GM19467 (cell line): ENCODE results near the gene KRR1.

Source experiments
- ATAC-seq: cut with Tn5 transposase; IDR thresholded peaks from one replicate; pipeline ENCODE4 v1.9.1; 2021; ENCODE audit warnings: mild to moderate bottlenecking, moderate library complexity; ENCODE audit not compliant: unreplicated experiment

The KRR1 gene

DNA sequence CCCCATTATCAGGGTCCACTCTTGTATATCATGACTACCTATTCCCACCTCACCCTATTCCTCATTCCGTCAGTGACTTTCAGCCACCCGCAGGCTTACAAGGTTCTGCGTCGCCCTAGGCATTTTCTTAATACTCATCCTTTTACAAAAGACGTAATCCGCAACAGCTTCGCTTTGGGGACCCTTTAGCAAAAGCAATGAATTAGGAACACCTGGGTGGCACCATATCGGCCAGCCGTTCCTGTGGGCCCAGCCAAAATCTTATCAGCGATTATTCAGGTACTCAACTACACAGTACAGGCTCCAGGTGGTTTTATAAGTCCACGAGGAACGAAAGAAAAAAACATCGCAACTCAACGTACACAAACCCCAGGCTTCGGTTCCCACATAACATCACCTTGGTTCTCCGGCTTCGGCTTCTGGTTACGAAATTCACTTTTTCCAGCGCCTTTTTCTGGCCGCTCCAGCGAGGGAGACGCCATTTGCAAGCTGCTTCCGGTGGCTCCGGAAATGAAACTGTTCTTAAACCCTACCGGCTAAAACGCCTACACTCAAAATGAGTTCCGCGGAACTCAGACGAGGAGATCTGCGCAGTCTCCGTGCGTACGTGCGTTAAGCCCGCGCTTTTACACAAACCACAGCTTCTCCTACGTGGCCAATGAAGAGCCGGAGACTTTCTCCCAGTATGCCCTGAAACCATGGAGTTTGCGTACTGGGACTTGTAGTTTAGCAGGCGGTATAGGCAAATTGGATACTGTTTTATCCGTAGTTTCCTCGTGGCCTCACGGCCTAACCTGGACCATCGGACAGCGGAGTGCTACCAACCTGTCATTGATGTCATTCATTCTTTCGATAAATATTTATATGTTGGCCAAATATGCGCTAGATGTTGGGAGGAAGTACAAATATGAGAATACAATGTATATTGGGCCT lies at the start of gene KRR1:
TSS of gene KRR1 (minus strand) at position 494 of the 933 bp plus-strand sequence. CDS start at position 482, 12 bp downstream.
- peak; percentile 97 for ATAC-seq

DNA sequence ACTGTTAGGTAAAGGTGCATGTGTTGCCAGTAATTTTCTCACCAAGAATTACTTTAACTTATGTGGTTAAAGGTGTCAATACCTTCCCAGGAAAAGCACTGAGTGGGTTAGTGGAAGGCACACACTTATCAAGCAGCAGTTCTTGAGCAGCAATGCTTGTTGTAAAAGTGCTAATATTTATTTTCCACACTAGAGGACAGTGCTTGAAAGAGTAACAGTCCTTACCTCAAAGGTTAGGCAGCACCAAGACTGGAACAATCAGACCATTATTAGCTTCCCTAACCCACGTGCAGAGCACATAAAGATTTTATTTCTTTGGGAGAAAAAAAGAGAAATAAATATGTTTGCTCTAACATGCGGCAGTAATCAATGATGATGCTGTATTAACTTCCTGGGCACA lies 48.8 kb upstream of the KRR1 start:
- ATAC-seq = no peak

DNA sequence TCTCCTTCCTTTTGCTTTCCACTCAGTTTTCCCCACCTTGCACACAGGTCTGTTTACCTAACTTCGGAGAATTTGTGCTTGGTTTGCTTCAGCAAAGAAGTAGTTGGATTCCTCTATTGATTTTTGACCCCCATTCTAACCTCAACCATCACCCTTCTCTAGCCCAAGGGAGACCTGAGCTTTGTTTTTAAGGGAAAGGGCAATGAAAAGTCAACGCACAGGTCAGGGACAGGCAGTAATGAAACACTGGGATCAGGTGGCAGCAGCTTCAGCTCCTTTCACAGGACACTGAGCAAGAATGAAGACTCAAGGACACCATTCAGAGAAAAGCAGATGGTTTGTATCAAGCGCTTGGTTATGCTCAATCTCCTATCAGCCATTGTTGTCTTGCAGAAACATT lies 46.9 kb upstream of the KRR1 start:
- ATAC-seq = no peak

DNA sequence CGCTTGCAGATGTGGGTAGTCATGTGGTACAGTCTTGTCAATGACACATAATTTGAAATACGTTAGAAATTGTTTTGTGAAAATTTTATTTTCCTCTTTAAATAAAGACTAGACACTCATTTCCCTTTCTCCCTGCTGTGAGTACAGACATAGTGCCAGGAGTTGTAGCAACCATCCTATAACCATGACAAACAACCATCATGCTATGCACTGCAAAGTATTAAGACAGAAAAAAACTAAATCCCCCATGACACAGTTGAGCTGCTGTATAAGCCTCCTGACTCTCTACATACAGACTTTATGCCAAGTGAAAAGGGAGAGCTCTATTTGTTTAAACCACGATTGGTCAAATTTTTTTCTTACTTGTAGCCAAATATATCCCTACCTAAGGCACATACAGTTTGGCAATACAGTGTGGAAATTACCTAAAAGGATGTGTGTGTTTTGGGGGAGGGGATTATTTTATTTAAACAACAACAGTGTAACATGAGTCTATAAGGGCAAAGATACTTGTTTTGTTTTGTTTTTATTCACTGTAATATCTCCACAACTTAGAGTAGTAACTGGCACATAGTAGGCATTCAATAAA lies 45.0 kb upstream of the KRR1 start:
- ATAC-seq = no peak

DNA sequence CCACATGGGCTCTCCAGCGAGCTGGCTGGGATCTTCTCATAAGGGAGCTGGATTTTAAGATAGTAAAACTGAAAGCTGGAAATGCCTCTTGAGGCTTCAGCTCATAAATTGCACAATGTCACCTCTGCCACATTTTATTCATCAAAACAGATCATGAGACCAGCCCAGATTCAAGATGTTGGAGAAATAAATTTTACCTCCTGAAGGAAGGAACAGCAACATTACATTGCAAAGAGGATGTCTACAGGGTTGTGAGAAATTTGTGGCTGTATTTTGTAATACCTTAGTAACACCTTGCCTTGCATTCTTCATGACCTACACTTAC lies 43.1 kb upstream of the KRR1 start:
- ATAC-seq = no peak

DNA sequence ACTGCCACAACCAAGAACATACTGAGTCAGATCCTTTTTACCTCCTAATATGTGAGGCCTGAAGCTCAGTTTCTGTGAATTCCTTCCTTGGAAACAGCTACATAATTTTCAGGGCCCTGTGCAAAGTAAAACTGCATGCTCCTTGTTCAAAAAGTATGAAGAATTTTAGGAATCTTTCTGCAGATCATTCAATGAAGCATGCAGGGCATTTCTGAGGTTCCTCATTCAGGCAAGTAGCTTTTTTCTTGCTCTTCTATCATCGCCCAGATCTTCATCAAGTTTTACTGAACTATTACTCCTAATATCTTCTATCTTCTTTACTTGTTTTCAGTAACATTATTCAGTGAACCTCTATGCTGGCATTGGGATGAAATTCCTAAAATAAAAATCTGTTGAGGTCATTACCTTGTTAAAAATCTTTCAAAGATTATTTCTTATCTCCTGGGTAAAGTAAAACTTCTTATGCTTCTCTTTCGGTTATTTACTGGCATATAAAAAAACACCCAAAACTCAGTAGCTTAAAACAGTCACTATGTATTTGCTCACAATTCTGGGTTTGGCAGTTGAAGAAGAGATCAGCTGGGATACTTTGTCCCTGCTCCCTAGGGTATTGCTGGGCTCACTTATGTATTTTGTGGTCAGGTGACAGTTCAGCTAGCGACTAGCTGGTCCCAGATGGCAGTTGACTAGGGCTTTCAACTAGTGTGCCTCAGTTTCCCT lies 42.6 kb upstream of the KRR1 start:
- no peak for ATAC-seq

DNA sequence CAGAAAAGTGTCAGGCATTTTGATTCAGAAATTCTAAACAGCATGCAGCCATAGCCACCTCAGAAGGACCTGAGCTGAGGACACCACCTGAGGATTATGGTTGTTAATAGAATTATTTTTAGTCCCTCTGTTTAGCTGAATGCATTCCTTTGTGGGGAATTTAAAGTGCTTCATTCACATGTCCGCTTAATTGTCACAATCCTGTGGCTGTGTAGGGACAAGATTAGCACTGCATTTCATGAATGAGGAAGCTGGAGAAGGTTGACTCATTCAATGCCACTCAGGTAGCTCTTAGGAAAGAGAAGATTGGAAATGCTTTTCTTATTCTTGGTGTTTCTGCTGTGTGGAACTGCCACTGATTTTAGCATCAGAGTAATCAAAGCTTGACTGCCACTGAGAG lies 42.0 kb upstream of the KRR1 start:
- no peak for ATAC-seq

DNA sequence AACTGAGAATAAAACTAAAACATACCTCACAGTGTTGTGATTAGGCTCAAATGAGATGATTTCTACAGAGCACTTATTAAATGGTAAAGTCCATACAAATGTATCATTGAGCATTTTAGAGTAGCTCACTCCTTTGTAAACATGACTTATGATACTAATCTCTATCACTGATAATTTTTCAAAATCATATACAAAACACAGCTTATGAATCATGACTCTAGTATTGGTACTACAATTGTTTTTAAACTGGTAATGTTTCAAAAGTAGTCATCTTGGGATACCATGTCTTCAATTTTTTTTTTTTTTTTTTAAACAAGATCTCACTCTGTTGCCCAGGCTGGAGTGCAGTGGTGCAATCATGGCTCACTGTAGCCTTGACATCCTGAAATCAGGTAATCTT lies 40.1 kb upstream of the KRR1 start:
- no peak for ATAC-seq

DNA sequence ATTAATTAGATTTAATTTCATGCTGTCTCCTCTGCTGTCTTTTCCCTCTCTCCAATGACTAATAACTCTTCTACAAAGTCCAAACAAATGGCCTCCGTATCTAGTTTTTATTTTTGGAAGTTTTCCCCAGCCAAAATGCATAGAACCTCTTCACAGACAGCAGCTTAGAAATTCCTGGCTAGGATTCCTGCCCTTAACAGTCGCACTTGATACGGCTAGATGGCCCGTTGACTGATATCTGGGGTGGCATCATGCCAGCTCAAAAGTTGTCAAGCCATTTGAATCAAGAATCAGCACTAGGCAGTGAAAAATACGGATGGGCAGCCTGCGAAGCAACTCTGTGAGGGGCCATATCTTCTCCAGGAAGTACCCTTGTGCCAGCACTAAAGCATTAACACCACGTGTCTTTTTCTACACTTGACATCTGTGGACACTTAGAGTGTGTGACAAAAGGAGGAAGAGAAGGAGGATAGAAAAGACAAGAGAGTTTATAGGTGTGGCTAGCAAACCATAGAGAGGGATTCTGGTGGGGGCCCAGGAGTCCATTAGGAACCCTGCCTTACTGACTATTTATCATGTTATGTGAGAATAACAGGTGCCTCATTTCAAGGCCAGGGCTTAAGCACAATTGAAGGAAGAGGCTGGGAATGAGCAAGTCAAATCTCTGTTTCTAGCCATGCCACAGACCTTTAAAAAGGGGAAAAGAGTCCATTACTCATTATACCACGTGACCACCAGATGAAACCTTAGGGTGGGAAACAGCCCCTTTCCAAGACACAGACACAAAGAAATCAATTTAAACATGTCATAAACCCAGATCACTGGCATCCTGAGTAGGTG lies 39.2 kb upstream of the KRR1 start:
- ATAC-seq = no peak

DNA sequence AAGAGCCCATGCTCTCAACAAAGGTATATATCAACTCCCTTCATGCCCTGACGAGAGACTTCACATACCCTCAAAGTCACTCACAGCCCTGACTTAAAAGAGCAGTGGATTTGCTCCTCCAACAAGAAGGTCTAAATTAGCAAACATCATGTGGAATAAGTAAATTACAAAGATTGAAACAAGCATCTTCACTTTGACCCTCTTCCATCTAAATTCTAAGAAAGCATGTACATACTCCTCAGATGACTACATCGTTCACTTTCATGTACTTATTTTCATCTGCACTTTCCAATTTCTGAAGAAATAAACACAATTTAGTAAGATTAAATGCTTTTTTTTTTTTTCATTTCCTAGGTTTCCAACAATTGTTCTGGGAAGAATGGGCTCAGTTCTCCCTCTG lies 38.6 kb upstream of the KRR1 start:
- no peak for ATAC-seq

DNA sequence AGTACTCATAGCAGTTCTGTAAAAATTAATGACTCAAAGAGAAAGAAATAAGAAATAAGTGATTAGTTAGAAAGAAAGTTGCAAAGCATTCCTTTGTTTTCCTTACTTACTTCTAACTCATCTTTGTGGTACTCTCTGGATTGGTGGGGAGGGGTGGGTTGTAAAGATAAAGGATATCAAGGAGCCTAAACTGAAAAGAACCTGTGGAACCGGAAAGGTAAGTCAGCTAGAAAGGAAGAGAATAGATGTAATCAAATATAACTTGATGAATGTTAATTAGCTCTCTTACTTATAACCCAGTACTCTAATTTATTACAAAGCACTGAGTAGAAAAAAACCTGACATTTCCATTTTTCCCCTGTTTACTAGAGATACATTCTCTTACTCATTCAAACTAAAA lies 37.5 kb upstream of the KRR1 start:
- no peak for ATAC-seq

DNA sequence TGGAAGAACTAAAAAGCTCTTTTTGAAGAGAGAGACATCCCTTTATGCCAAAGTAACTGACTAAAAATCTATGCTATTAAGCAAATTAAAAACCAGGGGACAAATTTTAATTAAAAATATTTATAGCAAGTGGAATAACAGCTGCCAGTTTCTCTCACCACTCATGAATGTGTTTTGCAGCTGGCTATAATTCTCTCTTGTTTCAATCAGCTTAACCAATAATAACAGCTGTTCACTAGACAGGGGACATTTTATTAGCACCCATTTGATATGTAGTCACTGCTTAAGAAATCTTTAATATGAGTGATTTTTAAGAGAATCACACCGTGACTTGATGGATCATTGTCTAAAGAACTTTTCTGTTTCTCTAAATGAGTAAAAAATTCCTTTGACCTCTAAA lies 34.2 kb upstream of the KRR1 start:
- no peak for ATAC-seq

DNA sequence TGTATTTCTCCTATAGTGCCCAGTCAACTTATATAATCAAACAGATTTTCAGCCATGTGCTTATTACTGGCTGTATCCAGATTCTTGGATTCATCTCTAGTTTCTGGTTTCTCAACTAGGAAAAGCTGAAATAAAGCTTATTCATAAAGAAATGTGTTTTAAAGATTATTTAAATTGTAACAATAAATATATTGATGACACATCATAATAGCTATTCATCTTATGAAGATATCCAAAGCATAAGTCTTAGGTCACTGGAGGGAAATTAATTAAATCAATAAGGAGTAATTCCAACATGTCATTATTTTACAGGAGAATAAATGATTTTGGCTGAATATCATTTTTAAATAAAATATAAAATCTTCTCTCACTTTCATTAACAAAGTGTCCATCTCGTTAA lies 32.1 kb upstream of the KRR1 start:
- no peak for ATAC-seq

DNA sequence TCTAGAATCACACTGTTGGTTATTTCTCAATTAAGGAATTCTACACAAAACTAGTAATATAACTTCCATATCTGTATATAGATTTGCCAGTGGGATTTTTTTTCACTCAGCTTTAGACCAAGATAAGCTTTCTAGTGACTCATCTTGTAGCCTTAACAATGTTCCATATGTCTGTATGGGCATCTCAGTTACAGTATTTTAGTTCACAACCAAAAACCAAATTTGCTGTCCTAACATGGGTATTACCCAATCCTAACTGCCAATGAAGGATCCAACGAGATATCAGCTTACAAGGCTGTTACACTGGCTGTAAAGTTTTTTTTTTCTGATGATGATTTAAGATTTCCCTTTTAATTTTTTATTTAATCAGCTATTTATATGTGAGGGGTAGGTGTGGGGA lies 31.5 kb upstream of the KRR1 start:
- ATAC-seq = no peak

DNA sequence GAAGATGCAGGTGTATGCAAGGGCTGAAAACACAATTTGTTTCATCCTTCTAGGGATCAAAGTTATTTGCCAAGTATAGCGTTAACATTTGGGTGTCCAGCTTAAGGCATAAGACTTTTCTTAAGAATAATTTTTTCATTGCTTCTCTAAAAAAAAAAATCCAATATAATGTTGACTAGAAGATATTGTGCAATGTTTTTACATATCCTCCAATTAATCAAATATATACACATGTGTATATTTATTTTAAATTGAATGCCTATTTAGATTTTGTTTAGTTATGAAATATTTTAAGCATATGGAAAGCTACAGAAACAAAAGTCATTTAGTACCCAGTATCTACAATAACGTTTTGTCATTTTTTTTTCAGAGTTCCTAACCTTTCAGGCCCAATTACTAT lies 28.5 kb upstream of the KRR1 start:
- no peak for ATAC-seq

DNA sequence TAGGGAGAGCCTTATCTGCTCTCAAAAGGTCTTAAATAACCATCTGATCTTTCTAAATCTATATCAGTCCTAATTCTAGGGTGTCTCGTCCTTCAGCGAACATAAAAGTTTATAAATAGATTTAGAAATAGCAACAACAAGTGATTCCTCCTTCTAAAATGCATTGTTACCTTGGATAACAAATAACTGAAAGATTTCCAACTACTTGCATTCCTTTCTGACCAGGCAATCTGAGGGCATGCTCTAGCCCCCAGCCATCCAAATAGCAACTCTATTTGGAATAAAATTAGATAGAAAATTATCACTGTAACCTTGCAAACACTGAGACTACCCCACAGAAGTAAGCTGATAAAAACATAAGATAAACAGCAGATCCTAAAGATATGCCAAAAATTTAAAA lies 21.8 kb upstream of the KRR1 start:
- no peak for ATAC-seq

DNA sequence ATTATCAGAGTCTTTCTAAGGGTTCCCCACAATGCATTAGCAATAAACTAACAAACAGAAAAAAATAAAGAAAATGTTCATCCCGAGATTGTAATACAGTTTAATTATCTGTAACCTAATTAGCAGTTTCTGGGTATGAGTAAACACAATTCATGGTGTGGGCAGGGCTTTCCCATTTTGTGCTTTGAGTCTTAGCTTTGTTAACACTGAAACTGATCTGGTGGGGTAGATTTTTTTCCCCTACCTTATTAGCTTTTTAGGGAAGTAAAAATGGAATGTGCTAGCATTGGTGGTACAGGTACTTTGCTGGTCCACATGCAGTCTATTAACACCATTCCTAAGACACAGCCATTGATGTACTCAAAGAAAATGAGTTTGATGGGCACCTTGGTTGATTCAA lies 18.4 kb upstream of the KRR1 start:
- ATAC-seq = no peak

DNA sequence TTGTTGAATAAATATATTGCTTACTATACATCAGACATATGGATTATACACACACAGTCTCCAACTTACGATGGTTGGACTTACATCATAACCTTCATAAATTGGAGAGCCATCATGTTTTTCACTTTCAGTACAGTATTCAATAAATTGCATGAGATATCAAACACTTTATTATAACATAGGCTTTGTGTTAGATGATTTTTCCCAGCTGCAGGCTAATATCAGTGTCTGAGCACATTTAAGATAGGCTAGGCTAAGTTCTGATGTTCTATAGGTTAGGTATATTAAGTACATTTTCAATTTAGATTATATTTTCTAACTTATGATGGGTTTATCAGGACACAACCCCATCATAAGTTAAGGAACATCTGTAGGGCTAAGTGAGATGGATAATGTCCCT lies 17.9 kb upstream of the KRR1 start:
- ATAC-seq = no peak

DNA sequence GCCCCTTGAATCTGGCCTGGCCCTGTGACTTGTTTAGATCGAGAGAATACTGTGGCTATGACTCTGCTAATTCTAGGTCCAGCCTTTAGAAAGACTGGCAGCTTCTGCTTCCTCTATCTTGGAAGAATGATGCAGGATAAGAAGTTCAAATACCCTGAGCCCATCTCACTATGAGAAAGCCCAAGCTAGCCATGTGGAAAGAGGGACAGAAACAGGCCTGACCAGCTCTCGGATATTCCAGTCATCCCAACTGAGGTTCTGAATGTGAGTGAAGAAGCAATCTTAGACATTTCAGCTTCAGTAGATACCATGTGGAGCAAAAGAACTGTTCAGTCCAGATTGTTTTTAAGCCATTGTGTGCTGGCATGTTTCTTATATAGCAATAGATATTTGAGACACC lies 17.3 kb upstream of the KRR1 start:
- no peak for ATAC-seq

DNA sequence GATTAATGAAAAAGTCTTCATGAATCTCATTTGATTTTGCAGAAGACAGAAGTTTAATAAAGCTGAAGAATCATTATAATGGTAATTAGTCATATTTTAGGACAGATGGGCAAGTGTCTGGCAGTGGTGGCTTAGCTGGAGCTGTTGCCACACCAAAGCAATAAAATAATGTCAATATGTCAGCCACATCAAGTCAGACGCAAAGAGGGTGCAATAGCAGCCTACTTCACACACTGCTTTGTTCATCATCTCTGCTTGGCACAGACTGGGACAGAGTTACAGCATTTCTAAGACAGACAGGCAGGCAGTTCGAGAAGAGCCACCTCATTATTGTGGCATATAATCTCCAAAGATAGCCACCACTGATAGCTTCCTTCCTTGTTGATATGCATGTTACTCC lies 16.9 kb upstream of the KRR1 start:
- no peak for ATAC-seq
